ENCODE data around the gene PEPD.
A peak's percentile ranks its signal among the peaks of the same experiment; 100 is the strongest.

PEPD gene

DNA sequence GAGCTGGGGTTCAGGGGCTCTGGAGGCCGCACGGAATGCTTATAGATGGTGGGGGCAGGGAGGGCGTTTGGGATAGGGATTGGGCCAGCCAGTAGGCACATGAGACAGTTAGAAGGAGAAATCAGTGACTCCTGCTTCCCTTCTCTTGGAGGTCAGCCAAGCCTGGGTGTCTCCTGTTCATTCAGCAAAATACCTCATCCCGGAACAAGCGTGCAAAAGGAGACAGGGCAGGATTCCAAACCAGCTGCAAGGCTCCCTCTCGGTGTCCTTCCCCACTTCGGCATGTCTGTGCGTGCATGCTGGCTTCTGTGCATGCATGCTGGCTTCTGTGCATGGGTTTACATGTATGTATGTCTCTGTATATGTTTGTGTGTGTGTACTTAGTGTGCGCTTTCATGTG, 37.3 kb upstream of the PEPD start:
- Histone ChIP-seq H3K14ac (ENCODE audit: low read length) (no peak overlapping the region), H3K4me2 (ENCODE audit: insufficient read depth, low read length, poor library complexity, severe bottlenecking) (no peak overlapping the region), H3K27me3 (ENCODE audit: control insufficient read depth in 3 of 3, insufficient read depth in 3 of 3, low read depth in 1 of 3, low read length in 3 of 3) (peaks cover 0 to 4% (median 0%) of the 10 kb centered on the region in 3 experiments), H4K91ac (ENCODE audit: low read depth, low read length, poor library complexity) (no peak overlapping the region), H2BK15ac (ENCODE audit: low read length) (no peak overlapping the region), H3K9ac (ENCODE audit: low read depth, low read length, poor library complexity) (peak overlapping the region; percentile 38), H3K4ac (ENCODE audit: low read length) (no peak overlapping the region), H2AK5ac (ENCODE audit: low read depth, low read length) (no peak overlapping the region), H3K27ac (replicated peaks; ENCODE audit: low read length) (no peak overlapping the region), H4K8ac (ENCODE audit: low read depth, low read length) (no peak overlapping the region), H2BK120ac (ENCODE audit: low read depth, low read length) (no peak overlapping the region), H2BK12ac (ENCODE audit: low read length) (no peak overlapping the region), H3K18ac (ENCODE audit: low read length) (no peak overlapping the region), H3K23ac (ENCODE audit: low read depth, low read length, poor library complexity) (no peak overlapping the region), H3K9me3 (replicated peaks in 1 of 2; ENCODE audit: control insufficient read depth in 2 of 2, insufficient read depth in 1 of 2, low read depth in 1 of 2, low read length in 2 of 2) (no peaks in the 10 kb centered on the region), H3K36me3 (replicated peaks in 1 of 2; ENCODE audit: control insufficient read depth in 2 of 2, insufficient read depth in 2 of 2, low read length in 2 of 2) (no peaks in the 10 kb centered on the region), H2BK5ac (ENCODE audit: low read length) (no peak overlapping the region), H3K79me1 (ENCODE audit: low read depth, low read length) (no peaks in the 10 kb centered on the region), H2AFZ (ENCODE audit: low read length) (no peak overlapping the region), H3K4me3 (ENCODE audit: low read length in 2 of 2) (no peak overlapping the region), H3K4me1 (ENCODE audit: control insufficient read depth in 2 of 2, insufficient read depth in 1 of 2, low read depth in 1 of 2, low read length in 2 of 2) (peaks cover 0 to 5% of the 10 kb centered on the region in 2 donors)
- no peak for DNase-seq (ENCODE audit: low spot score)
- WGBS, 2 donors (ENCODE audit: extremely low coverage in 2 of 2, insufficient read length in 2 of 2, insufficient replicate concordance in 1 of 2): no CpG with 5 or more reads among the region's 9 CpGs

DNA sequence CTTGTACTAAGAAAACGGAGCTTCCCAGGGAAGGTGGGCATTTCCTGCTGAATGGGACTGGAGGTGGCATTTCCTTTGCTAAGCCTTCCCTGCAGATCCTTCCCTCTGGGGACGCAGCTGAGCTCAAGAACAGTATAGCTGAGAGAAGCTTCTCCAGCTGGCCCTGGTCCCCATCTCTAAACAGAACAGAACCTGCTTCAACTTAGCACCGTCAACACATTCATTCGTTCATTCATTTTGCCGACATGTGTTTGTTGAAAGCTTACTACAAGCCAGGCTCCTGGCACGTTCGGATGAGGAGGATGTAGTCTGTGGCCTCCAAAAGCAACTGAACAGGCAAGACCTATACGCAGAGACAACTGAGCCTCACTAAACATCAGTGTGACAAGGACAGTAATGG, 36.6 kb upstream of the PEPD start:
- Histone ChIP-seq H3K27me3 (ENCODE audit: control insufficient read depth in 3 of 3, insufficient read depth in 3 of 3, low read depth in 1 of 3, low read length in 3 of 3) (peaks cover 0 to 4% (median 0%) of the 10 kb centered on the region in 3 experiments), H3K18ac (ENCODE audit: low read length) (no peak overlapping the region), H3K9me3 (replicated peaks in 1 of 2; ENCODE audit: control insufficient read depth in 2 of 2, insufficient read depth in 1 of 2, low read depth in 1 of 2, low read length in 2 of 2) (no peaks in the 10 kb centered on the region), H2BK15ac (ENCODE audit: low read length) (peak overlapping the region; percentile 43), H3K27ac (replicated peaks; ENCODE audit: low read length) (no peak overlapping the region), H4K8ac (ENCODE audit: low read depth, low read length) (peak overlapping the region; percentile 93), H3K4me2 (ENCODE audit: insufficient read depth, low read length, poor library complexity, severe bottlenecking) (no peak overlapping the region), H3K9ac (ENCODE audit: low read depth, low read length, poor library complexity) (no peak overlapping the region), H2BK5ac (ENCODE audit: low read length) (no peak overlapping the region), H3K4me1 (ENCODE audit: control insufficient read depth in 2 of 2, insufficient read depth in 1 of 2, low read depth in 1 of 2, low read length in 2 of 2) (peaks cover 0 to 8% of the 10 kb centered on the region in 2 donors), H2AK5ac (ENCODE audit: low read depth, low read length) (no peak overlapping the region), H2BK120ac (ENCODE audit: low read depth, low read length) (no peak overlapping the region), H2AFZ (ENCODE audit: low read length) (no peak overlapping the region), H3K23ac (ENCODE audit: low read depth, low read length, poor library complexity) (no peak overlapping the region), H4K91ac (ENCODE audit: low read depth, low read length, poor library complexity) (no peak overlapping the region), H3K79me1 (ENCODE audit: low read depth, low read length) (no peaks in the 10 kb centered on the region), H3K4me3 (ENCODE audit: low read length in 2 of 2) (no peak overlapping the region), H2BK12ac (ENCODE audit: low read length) (peak overlapping the region; percentile 65), H3K14ac (ENCODE audit: low read length) (no peak overlapping the region), H3K36me3 (replicated peaks in 1 of 2; ENCODE audit: control insufficient read depth in 2 of 2, insufficient read depth in 2 of 2, low read length in 2 of 2) (no peaks in the 10 kb centered on the region), H3K4ac (ENCODE audit: low read length) (no peak overlapping the region)
- WGBS, 2 donors (ENCODE audit: extremely low coverage in 2 of 2, insufficient read length in 2 of 2, insufficient replicate concordance in 1 of 2): no CpG with 5 or more reads among the region's 8 CpGs
- DNase-seq (ENCODE audit: low spot score): no peak

DNA sequence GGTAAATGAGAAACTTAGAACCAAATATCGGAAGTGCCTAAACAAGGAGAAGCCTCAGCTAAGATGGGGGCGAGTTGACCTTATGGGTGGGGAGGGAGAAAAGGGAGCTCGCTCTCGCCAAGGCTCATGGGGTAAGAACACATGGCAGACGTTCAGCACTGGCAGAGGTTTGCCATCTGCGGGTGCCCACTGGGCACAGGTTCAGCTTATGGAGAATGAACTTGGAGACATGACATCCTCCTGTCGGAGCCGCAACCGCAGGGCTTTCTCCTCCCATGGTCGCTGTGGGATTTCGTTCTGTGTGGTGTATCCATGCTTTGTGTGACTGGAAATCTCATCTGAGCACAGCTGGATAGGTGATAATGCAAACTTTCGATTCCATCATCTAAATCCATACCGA, 36.1 kb upstream of the PEPD start:
- Histone ChIP-seq H2BK12ac (ENCODE audit: low read length) (no peak overlapping the region), H4K8ac (ENCODE audit: low read depth, low read length) (no peak overlapping the region), H2AK5ac (ENCODE audit: low read depth, low read length) (no peak overlapping the region), H3K4me2 (ENCODE audit: insufficient read depth, low read length, poor library complexity, severe bottlenecking) (no peak overlapping the region), H2AFZ (ENCODE audit: low read length) (no peak overlapping the region), H3K9me3 (replicated peaks in 1 of 2; ENCODE audit: control insufficient read depth in 2 of 2, insufficient read depth in 1 of 2, low read depth in 1 of 2, low read length in 2 of 2) (no peaks in the 10 kb centered on the region), H3K27ac (replicated peaks; ENCODE audit: low read length) (no peak overlapping the region), H2BK120ac (ENCODE audit: low read depth, low read length) (no peak overlapping the region), H3K14ac (ENCODE audit: low read length) (no peak overlapping the region), H2BK5ac (ENCODE audit: low read length) (no peak overlapping the region), H3K18ac (ENCODE audit: low read length) (no peak overlapping the region), H3K79me1 (ENCODE audit: low read depth, low read length) (no peaks in the 10 kb centered on the region), H3K23ac (ENCODE audit: low read depth, low read length, poor library complexity) (no peak overlapping the region), H3K9ac (ENCODE audit: low read depth, low read length, poor library complexity) (no peak overlapping the region), H3K4me1 (ENCODE audit: control insufficient read depth in 2 of 2, insufficient read depth in 1 of 2, low read depth in 1 of 2, low read length in 2 of 2) (peaks cover 0 to 6% of the 10 kb centered on the region in 2 donors), H3K4me3 (ENCODE audit: low read length in 2 of 2) (no peak overlapping the region), H3K27me3 (ENCODE audit: control insufficient read depth in 3 of 3, insufficient read depth in 3 of 3, low read depth in 1 of 3, low read length in 3 of 3) (peaks cover 0 to 4% (median 0%) of the 10 kb centered on the region in 3 experiments), H3K4ac (ENCODE audit: low read length) (no peak overlapping the region), H2BK15ac (ENCODE audit: low read length) (no peak overlapping the region), H3K36me3 (replicated peaks in 1 of 2; ENCODE audit: control insufficient read depth in 2 of 2, insufficient read depth in 2 of 2, low read length in 2 of 2) (no peaks in the 10 kb centered on the region), H4K91ac (ENCODE audit: low read depth, low read length, poor library complexity) (no peak overlapping the region)
- DNase-seq (ENCODE audit: low spot score): no peak
- WGBS, 2 donors (ENCODE audit: extremely low coverage in 2 of 2, insufficient read length in 2 of 2, insufficient replicate concordance in 1 of 2): no CpG with 5 or more reads among the region's 13 CpGs

DNA sequence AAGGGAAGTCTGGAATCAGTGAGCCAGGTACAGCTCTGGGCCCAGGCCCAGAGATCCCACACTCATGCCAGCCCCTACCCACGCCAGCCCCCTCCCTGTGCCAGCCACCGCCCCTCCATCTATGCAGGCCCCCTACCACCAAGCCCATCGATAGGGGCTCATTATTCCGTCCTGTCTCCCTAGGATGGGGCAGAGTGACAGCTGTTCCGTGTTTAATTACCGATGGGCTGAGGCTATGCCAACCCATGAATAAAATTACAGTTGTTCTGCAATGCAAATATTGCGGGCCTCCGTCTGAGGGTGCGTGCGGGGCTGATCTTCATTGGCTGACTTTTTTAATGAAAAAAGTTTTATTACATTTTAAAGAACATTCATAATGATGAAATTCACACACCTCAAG, 35.6 kb upstream of the PEPD start:
- H2AFZ ChIP-seq (ENCODE audit: low read length): no peak overlapping the region
- H3K9me3 ChIP-seq (replicated peaks in 1 of 2; ENCODE audit: control insufficient read depth in 2 of 2, insufficient read depth in 1 of 2, low read depth in 1 of 2, low read length in 2 of 2): no peaks in the 10 kb centered on the region
- no peak overlapping the region for H2BK15ac ChIP-seq (ENCODE audit: low read length)
- H3K36me3 ChIP-seq (replicated peaks in 1 of 2; ENCODE audit: control insufficient read depth in 2 of 2, insufficient read depth in 2 of 2, low read length in 2 of 2): no peaks in the 10 kb centered on the region
- H3K9ac ChIP-seq (ENCODE audit: low read depth, low read length, poor library complexity): no peak overlapping the region
- no peak overlapping the region for H4K8ac ChIP-seq (ENCODE audit: low read depth, low read length)
- no peak overlapping the region for H3K4ac ChIP-seq (ENCODE audit: low read length)
- no peak overlapping the region for H3K14ac ChIP-seq (ENCODE audit: low read length)
- no peak overlapping the region for H2AK5ac ChIP-seq (ENCODE audit: low read depth, low read length)
- no CpG with 5 or more reads among the region's 10 CpGs for WGBS, 2 donors (ENCODE audit: extremely low coverage in 2 of 2, insufficient read length in 2 of 2, insufficient replicate concordance in 1 of 2)
- no peak for DNase-seq (ENCODE audit: low spot score)
- no peak overlapping the region for H3K23ac ChIP-seq (ENCODE audit: low read depth, low read length, poor library complexity)
- no peak overlapping the region for H2BK12ac ChIP-seq (ENCODE audit: low read length)
- no peak overlapping the region for H4K91ac ChIP-seq (ENCODE audit: low read depth, low read length, poor library complexity)
- H3K27ac ChIP-seq (replicated peaks; ENCODE audit: low read length): no peak overlapping the region
- peaks cover 0 to 3% of the 10 kb centered on the region in 2 donors for H3K4me1 ChIP-seq (ENCODE audit: control insufficient read depth in 2 of 2, insufficient read depth in 1 of 2, low read depth in 1 of 2, low read length in 2 of 2)
- H3K18ac ChIP-seq (ENCODE audit: low read length): no peak overlapping the region
- H3K4me2 ChIP-seq (ENCODE audit: insufficient read depth, low read length, poor library complexity, severe bottlenecking): no peak overlapping the region
- H2BK120ac ChIP-seq (ENCODE audit: low read depth, low read length): no peak overlapping the region
- H3K27me3 ChIP-seq (ENCODE audit: control insufficient read depth in 3 of 3, insufficient read depth in 3 of 3, low read depth in 1 of 3, low read length in 3 of 3): peaks cover 0 to 4% (median 0%) of the 10 kb centered on the region in 3 experiments
- no peak overlapping the region for H3K4me3 ChIP-seq (ENCODE audit: low read length in 2 of 2)
- H2BK5ac ChIP-seq (ENCODE audit: low read length): no peak overlapping the region
- H3K79me1 ChIP-seq (ENCODE audit: low read depth, low read length): no peaks in the 10 kb centered on the region

Data from neuronal stem cell (in vitro differentiated cells).